ENCODE data around the gene PTCH1. TPM values are rescaled to one million over a fixed set of nuclear protein-coding genes. Genes with fewer than 3 reads are reported as not detected.

PTCH1 gene
- total RNA-seq, 1 donor from 2014 or later: 24.1 TPM

DNA sequence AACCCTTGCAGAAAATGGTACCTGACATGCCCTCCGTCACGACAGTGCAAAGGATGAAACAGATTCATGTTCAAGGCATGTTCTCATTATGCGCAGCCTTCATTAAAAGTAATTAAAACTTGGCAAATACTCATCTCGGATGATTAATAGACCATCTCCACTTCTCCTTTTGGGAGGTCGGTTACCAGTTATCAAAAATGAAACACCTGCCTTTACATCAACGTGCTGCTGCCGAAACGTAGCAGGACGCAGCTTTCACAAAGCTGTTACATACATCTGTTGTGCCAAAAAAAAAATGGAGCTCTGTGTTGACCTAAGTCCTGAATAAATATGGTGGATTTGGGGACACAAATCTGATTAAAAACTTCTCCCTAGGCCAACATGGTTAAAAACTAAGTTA lies 75.7 kb downstream of the PTCH1 start:
- no peak for DNase-seq (ENCODE audit: low spot score)
- no peaks in the 10 kb centered on the region for H3K27me3 Mint-ChIP-seq (ENCODE audit: unreplicated experiment)
- no peak overlapping the region for H3K4me3 Mint-ChIP-seq (ENCODE audit: unreplicated experiment)
- H3K36me3 Mint-ChIP-seq (ENCODE audit: low read depth, unreplicated experiment): peaks cover 17% of the 10 kb centered on the region
- TF ChIP-seq, protein P1, sequence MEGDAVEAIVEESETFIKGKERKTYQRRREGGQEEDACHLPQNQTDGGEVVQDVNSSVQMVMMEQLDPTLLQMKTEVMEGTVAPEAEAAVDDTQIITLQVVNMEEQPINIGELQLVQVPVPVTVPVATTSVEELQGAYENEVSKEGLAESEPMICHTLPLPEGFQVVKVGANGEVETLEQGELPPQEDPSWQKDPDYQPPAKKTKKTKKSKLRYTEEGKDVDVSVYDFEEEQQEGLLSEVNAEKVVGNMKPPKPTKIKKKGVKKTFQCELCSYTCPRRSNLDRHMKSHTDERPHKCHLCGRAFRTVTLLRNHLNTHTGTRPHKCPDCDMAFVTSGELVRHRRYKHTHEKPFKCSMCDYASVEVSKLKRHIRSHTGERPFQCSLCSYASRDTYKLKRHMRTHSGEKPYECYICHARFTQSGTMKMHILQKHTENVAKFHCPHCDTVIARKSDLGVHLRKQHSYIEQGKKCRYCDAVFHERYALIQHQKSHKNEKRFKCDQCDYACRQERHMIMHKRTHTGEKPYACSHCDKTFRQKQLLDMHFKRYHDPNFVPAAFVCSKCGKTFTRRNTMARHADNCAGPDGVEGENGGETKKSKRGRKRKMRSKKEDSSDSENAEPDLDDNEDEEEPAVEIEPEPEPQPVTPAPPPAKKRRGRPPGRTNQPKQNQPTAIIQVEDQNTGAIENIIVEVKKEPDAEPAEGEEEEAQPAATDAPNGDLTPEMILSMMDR (IDR thresholded peaks at IDR 0.05; ENCODE audit: unreplicated experiment): no peak
- no peaks in the 10 kb centered on the region for H3K4me1 Mint-ChIP-seq (ENCODE audit: unreplicated experiment)
- H3K9me3 Mint-ChIP-seq (ENCODE audit: unreplicated experiment): no peaks in the 10 kb centered on the region
- H3K27ac Mint-ChIP-seq (ENCODE audit: unreplicated experiment): no peak overlapping the region

GRCh38 chr9:95440447-95440846 lies 76.3 kb downstream of the PTCH1 start:
- H3K4me1 Mint-ChIP-seq (ENCODE audit: unreplicated experiment): no peaks in the 10 kb centered on the region
- peaks cover 12% of the 10 kb centered on the region for H3K36me3 Mint-ChIP-seq (ENCODE audit: low read depth, unreplicated experiment)
- H3K9me3 Mint-ChIP-seq (ENCODE audit: unreplicated experiment): no peaks in the 10 kb centered on the region
- TF ChIP-seq, protein P1 (IDR thresholded peaks at IDR 0.05; ENCODE audit: unreplicated experiment): no peak
- H3K4me3 Mint-ChIP-seq (ENCODE audit: unreplicated experiment): no peak overlapping the region
- no peak overlapping the region for H3K27ac Mint-ChIP-seq (ENCODE audit: unreplicated experiment)
- no peaks in the 10 kb centered on the region for H3K27me3 Mint-ChIP-seq (ENCODE audit: unreplicated experiment)
- DNase-seq (ENCODE audit: low spot score): no peak

- no peak overlapping the region for H3K27ac Mint-ChIP-seq (ENCODE audit: unreplicated experiment)
- TF ChIP-seq, protein P1 (IDR thresholded peaks at IDR 0.05; ENCODE audit: unreplicated experiment): no peak
- DNase-seq (ENCODE audit: low spot score): no peak
- peaks cover 5% of the 10 kb centered on the region for H3K27me3 Mint-ChIP-seq (ENCODE audit: unreplicated experiment)
- H3K36me3 Mint-ChIP-seq (ENCODE audit: low read depth, unreplicated experiment): peaks cover 10% of the 10 kb centered on the region
- no peaks in the 10 kb centered on the region for H3K4me1 Mint-ChIP-seq (ENCODE audit: unreplicated experiment)
- H3K4me3 Mint-ChIP-seq (ENCODE audit: unreplicated experiment): no peak overlapping the region
- H3K9me3 Mint-ChIP-seq (ENCODE audit: unreplicated experiment): no peaks in the 10 kb centered on the region
These were observed 78.0 kb downstream of the PTCH1 start for GRCh38 chr9:95438561-95439357.

- no peaks in the 10 kb centered on the region for H3K4me1 Mint-ChIP-seq (ENCODE audit: unreplicated experiment)
- H3K27me3 Mint-ChIP-seq (ENCODE audit: unreplicated experiment): peaks cover 5% of the 10 kb centered on the region
- H3K4me3 Mint-ChIP-seq (ENCODE audit: unreplicated experiment): no peak overlapping the region
- no peaks in the 10 kb centered on the region for H3K9me3 Mint-ChIP-seq (ENCODE audit: unreplicated experiment)
- TF ChIP-seq, protein P1 (IDR thresholded peaks at IDR 0.05; ENCODE audit: unreplicated experiment): no peak
- no peak for DNase-seq (ENCODE audit: low spot score)
- peaks cover 8% of the 10 kb centered on the region for H3K36me3 Mint-ChIP-seq (ENCODE audit: low read depth, unreplicated experiment)
- H3K27ac Mint-ChIP-seq (ENCODE audit: unreplicated experiment): no peak overlapping the region
These were observed 79.2 kb downstream of the PTCH1 start for GRCh38 chr9:95437559-95437958.

DNA sequence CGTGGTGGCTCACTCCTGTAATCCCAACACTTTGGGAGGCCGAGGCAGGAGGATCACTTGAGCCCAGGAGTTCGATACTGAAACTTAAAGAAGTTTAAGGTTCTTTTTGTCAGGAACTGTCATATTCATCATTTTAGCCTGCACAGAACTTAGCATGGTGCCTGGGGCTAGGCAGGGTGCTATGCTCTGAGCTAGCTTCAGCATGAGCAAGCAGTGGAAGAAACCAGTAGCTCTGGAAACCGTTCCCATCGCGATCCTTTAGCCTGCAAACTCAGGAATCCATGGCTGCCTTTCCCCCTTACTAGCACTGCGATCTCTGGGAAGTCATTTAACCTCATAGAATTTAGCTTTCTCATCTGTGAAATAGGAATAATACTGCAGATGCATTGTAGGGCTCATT lies 80.4 kb downstream of the PTCH1 start:
- TF ChIP-seq, protein P1 (IDR thresholded peaks at IDR 0.05; ENCODE audit: unreplicated experiment): no peak
- Mint-ChIP-seq H3K27me3 (ENCODE audit: unreplicated experiment) (peaks cover 5% of the 10 kb centered on the region), H3K4me1 (ENCODE audit: unreplicated experiment) (no peaks in the 10 kb centered on the region), H3K27ac (ENCODE audit: unreplicated experiment) (no peak overlapping the region), H3K9me3 (ENCODE audit: unreplicated experiment) (no peaks in the 10 kb centered on the region), H3K36me3 (ENCODE audit: low read depth, unreplicated experiment) (peaks cover 7% of the 10 kb centered on the region), H3K4me3 (ENCODE audit: unreplicated experiment) (no peak overlapping the region)
- DNase-seq (ENCODE audit: low spot score): no peak
